Hematopoietic multipotent progenitor cell treated with erythropoietin and hydrocortisone succinate and interleukin-3 and kit ligand, for 17 days (in vitro differentiated cells): Measurements from ENCODE around the gene FOXO3.

Experiments used
- DNase-seq: peaks from one replicate; pipeline ENCODE4 v3.0.0-alpha.2; 2015; ENCODE audit warnings: low spot score

FOXO3 gene

DNA sequence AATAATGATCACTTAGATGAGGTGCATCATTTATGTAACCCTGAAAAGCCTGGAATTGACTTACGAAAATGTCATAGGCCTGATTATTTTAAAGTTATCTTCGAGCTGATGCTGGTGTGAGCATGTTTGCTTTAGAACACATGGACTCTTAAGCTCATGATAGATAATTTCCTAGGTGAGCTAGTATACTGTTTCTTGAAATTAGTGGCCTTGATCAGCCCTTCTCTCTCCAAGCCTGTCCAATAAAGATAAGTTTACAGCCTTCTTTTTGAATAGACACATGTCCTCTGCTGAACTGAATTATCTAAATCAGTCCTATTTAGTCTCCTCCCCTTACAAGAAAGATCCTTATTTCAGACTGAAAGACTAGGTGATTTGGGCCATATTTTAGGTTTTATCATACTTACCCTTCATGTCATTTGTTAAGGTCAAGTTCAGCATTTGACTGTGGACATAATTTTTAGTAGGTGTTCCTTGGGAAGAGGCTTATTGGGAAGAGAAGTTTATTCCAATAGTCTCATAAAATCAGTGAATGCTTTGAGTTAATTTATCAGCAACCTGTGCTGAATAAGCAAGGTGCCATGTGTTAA lies 15.3 kb downstream of the FOXO3 start:
- DNase-seq, result peak; percentile 81

DNA sequence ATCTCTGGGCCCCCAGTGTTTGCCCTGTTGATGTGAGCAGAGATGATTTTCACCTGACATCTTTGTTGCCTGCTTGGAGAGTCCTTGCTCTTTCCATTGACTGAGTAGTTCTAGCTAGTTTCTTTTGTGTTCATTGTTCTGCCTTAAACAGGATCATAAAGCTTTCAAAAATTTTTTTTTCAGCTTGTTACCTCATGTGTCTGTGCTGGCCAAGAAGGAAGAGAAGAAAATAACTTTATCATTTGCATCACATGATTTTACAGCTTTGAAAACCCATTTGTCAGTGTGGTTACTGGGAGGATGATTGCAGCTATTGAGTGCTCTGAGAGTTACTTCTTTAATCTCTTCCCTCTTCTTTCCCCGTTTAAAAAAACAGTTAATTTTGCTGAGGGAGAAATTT lies 16.0 kb downstream of the FOXO3 start:
- peak; percentile 78 for DNase-seq

DNA sequence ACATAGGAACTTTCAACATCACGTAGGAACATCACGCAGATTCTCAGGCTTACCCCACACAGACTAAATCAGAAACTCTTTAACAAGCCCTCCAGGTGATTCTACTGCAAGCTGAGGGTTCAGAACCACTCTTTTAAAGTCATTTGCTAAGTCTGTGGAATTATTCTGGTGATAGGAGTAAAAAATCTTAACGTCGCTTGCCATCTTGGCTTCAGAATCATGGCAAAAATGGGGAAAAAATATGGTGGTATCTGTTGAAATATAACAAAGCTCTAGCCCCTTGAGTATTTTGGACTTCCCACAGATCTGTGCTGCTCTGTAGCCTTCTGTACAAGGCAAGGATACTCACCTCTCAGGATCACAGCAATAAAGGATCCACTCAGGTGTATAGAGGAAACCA lies 17.4 kb downstream of the FOXO3 start:
- DNase-seq, result no peak

DNA sequence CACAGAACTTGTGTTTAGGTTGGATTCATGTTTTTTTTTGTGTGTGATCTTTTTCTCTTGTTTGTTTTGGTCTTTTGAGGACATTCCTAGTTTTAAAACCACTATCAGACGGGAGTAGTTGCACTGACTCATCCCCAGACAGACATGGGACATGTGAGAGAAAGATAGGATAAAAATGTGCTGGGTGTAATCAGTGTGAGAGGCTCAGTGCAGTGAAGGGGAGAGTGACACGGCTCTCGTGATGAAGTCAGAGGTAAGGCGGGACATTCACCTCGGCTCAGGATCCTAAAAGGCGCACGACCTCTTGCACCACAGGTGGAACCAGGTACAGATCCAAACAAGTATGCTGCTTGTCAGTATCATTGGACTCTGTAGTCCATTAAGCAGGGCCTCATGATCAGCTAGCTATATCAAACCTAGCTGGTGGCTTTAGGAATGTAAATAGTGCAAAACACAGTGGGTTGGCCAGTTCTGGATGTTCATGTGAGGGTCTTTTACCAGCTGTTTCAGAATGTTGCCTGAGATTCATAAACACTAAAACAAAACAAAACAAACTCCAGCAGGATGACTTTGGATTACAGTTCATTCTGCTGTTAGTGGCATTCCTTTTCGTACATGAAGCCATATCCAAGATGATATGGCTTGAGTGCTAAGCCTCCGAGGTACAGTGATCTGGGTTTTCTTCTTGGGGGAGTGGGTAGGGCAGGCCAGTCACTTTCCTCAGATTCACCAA lies 18.0 kb downstream of the FOXO3 start:
- peak; percentile 95 for DNase-seq

DNA sequence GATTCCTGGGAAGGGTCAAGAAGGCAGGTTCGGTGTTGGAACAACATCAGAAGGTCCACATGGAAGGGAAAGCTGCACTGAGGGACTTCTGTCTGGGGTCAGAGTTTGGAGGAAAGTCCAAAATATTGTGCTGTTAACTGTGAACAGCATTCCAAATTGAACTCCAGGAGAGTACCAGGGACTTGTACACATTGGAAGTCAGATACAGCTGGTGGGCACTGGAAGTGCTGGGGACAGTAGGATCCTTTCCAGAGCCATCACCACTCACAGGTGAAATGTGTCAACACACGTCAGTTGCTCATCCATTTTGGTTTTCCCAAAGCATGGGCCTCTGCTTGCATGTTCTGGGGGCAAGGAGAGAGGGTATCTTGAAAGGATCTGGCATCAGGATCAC lies 18.6 kb downstream of the FOXO3 start:
- DNase-seq, result peak; percentile 63

DNA sequence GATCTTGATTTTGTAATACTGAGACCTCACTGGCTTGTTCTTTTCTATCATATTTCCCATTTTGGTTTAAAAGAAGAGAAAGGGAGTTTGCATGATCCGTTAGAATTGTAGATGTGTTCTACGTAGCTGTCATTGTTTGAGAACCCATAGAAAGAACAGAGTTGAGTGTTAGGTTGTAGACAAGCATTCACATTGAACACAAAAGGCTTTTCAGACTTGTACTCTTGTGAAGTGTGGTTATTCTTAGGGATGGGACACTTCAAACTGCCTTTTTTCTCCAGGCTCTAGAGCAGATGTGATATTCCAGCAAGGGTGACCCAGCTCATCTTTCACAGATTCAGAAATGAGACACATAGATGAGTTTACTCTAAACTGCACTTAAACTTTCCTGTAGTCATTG lies 19.9 kb downstream of the FOXO3 start:
- no peak for DNase-seq

DNA sequence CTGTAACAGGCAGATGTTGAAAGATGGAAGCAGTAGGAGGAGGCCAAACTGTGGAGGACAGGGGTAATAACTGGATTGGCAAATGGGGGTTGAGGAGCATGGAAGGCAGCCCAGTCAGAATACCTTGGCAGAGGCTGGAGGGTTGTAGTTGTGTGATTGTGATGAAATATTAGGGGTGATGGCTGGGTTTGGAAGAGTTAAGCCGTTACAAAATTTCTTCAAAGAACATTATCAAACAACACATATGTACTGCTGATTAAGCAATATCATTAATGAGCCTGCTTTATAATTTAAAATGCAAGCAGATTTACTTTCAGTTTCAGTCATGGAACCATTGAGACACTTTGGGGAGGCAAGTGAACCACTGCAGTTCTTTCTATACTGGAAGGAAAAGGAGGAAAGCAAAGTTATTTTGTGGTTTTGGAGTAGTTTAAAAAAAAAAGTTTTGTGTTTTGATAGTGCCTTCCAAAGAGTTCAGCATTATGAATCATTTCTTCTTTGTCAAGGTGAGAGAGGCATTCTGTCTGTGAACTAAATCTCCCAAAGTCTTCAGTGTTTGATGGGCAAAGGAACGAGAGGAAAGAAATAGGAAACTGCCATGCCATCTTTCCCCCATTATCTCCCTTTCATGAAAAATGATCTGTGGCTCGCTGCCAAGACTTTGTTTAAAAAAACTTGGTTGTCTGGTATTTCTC lies 20.7 kb downstream of the FOXO3 start:
- DNase-seq, result peak; percentile 88

DNA sequence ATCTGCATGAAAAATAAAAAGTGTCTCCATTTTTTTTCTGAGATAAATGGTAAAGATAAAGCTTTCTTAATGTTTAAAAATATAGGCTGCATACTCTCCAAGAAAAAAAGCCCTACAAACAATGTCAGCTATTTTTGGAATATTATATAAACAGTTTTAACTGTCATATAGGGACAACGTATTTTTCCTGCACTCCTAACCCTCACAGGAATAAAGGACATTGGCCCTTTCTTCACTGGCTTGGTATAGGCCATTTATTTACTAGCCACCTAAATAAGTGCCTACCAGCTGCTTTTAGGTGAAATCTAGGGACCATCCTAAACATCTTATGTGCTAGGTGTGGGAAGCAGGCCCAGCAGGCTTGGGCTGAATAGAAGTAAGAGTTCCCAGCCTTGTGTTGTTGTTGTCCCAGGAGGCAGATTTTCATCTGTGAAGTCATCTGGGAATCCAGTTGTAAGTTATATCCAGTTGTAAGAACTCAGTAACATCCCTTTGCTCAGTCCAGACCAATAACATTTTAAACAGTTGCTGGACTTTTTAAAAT lies 21.3 kb downstream of the FOXO3 start:
- peak; percentile 66 for DNase-seq

DNA sequence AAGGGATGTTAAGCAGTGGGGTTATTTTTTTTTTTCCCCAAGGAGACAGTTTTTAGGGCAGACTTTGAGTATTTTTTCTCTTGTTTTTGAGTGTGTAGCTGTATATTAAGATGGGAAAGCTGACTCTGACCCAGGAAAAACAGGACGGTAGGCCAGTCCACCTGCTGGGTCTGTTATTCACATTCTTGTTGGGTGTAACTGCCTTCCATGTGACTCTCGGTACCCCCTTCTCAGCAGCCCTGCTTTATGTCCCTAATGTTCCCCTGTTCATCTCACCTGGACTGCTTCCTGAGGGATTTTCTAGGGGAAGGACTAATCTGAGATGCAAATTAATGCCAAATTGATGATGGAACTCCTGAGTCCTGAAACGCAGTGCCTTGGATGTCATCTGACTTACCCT lies 21.9 kb downstream of the FOXO3 start:
- DNase-seq, result no peak

DNA sequence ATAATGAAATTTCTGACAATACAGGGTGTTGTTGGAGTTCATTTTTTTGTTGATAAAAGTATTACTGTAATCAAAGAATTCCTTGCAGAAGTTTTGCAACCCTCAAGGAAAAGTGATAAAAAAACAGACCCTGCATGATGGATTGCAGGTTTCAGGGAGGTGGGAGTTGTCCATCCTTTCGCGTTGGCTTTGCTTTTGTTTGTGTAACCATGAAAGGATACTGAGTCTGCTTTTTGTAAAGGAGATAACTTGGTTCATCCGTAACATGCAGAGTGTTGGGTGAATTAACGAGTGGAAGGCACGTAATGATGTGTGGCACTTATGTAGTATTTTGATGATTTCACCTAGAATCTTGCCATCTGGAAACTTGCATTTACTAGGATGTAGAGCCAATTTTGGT lies 23.6 kb downstream of the FOXO3 start:
- no peak for DNase-seq

DNA sequence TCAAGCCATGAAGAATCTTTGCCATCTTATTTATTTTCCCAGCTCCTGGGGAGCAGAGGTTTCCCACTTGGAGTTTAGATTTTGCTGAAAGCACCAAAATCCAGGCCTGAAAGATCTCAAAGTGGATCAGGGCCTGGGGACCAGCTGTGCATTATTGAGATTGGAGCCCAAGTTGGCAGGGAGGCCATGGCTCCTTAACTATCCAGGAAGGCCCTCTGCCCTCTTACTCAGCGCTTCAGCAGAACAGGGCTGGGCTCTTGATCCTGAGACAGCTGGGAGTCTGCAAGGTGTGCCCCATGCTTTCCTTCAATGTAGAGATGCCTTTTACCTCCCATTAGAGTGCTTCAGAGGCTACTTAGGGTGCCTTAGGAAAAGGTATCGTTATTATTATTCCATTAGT lies 24.6 kb downstream of the FOXO3 start:
- peak; percentile 56 for DNase-seq

DNA sequence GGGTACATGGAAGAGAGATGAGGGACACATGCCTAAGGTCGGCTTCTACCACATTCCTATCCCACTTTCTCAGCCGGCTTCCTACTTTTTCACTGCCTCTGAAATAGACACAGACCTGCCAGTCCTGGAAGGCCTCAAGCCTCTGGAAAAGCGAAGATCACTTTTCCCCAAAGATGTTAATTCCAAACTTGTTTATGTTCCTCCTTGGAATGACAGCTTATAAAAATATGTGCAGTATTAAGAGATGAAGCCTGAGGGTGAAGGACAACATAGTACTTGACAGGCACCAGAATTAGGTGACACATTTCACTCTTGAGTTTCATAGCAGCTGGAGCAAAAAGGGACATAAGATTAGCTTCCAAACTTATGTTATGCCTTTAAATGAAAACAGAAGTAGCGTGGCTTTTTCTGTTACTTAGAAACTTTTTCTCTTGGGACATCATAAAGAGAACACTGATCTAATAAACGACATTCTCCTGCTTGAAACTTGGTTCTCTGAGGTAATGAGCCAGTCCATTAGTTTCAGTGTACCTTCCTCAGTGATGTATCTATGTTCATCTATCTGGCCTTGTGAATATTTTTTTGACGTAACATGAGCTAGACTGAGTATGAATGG lies 25.3 kb downstream of the FOXO3 start:
- no peak for DNase-seq

DNA sequence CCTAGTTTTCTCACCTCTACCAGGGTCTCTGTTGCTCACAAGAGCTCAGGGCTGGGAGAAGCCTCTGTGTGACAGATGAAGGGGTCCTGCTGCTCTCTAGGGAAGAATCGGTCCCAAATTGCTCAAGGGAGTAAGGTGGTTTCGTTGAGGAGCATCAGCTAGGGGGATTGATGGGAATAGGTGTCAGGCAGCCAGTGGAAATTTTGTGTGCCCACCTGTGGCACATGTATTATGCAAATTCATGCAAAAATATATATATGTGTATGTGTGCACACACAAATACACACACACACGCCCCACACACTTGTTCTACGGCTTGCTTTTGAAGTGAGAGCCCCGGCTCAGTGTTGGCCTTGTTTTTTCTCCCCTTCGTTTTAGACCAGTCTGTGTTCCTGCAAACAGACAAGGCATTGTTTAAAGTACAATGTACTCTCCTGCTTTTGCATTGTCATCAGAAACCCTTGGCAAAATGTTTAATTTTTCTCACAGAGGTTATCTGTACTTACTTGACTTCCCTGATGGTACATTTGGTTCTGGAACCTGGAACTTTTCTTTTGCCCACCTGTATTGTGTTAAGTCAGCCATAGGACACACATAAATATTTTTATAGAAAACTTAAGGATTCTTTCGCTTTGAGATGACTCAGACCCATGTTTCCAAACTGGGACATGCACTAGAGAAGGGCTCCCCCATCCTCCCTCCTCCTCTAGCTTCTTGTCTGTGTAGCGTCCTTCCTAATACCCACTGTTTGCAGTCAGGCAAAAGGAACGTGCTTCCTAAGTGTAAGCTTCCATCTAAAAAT lies 26.7 kb downstream of the FOXO3 start:
- DNase-seq, result no peak

DNA sequence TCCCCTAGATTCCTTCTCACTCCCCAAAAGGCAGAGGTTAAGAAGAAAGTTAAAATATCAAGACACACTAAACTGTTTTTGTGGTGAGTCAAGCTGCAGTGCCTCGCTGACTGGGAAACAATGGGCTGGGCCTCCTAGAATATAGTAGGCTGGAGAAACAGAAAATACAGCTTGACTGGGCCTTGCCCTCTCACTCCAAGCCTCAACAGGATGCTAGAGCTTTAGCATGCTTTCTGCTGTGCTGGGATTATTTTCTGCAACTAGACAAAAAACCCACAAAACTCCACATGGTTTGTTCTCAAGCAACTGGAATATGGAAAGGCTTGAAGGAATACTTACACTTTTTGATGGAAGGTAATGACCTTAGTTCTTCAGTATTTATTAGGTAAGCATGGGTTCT lies 27.9 kb downstream of the FOXO3 start:
- no peak for DNase-seq

DNA sequence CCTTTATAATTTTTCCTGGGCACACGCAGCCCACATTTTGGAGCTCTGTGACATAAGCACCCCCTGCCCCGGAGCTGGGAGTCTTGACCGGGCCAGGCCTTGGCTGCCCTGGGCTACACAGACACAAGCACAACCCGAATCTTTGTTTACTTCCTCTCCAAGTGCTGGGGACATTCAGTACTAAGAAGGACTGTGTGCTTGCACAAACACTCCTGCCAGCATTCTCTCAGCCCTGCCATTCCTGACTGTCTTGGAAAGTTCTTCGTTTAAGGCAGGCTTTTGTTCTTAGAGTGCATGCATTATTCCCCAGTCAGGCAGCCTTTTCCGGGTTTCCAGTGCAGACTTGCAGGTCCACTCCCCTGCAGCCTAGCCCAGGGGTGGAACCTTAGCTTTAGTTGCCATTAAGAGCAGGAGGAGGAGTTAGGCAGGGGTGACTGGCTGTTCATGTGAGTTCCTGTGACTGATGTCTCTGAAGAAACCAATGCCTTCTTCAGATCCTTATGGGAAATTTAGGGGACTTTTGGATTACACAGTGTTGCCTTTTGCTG lies 28.6 kb downstream of the FOXO3 start:
- peak; percentile 78 for DNase-seq

DNA sequence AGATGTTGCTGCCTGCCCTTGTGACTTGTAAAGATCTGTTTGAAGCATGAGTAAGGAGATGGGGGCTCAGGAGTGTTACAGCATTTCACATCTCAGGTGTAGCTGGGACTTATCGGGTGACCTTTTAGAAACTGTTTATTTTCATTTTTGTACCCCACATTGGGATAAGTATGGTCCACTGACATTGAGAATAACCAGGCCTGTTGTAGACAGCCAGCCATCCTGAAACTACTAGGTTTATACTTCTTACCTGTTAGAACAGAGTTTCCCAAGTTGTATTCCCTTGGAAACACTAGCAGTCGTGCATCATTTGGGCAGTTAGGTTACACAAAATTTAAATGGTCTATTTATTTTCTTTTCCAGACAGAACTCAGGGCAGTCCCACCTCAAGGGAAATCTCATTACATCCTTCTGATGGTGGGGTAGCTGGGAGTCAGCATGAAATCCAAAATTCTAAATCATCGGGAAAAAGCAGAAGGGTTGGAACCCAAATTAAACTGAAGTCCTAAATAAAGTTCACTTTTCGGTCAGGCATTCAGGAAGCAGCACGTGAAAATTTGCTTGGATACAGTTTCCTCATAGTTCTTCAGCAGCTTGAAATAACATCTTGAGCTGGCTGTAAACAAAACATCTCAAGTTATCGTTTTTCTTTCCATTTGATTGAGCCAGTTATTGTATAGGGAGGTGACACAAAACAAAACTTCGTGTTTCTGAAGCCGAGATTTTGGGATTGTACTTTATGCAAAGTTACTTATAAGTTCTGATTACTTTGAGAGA lies 30.5 kb downstream of the FOXO3 start:
- no peak for DNase-seq

DNA sequence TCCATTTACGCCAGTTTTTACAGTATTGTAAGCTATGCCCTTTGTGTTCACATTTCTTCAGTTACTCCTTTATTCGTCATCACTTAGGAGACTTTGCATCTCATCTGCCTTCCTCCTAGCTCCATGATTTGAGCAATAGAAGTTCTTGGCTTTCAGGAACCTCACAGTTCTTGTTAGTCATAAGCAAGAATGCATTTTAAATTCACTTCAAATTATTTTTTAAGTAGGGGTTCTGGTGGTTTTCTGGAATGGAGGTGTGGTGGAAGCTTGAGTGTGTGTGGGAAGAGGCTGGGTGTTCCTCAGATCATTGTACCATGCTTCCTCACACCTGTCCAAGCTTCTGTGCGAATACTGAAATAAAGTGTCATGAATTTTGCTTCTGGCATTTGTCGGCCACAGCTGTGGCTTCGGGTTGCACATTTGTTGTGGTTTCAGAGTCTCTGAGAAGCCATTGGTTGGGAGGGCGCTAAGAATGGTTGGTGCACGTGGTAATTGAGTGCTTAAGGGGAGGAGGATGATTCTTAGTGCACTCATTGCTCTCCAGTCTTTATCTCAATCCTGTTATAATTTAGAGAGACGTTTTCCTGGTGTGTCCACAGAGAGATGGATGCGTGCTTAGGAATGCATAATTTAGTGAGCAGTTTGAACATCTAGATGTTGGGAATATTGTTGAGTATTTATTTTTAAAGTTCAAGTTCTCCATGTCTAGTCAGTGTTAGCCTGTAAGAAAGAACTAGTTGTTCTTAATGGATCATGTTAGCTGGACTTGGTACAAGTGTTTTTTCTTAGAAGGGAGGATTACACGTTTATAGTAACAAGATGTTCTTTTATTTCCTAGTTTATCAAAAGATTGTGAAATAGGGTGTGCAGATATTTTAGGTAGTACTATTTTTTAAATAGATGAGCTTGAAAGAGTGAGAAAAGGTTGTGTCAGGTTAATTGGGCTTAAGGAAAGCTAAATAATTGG lies 31.9 kb downstream of the FOXO3 start:
- no peak for DNase-seq

DNA sequence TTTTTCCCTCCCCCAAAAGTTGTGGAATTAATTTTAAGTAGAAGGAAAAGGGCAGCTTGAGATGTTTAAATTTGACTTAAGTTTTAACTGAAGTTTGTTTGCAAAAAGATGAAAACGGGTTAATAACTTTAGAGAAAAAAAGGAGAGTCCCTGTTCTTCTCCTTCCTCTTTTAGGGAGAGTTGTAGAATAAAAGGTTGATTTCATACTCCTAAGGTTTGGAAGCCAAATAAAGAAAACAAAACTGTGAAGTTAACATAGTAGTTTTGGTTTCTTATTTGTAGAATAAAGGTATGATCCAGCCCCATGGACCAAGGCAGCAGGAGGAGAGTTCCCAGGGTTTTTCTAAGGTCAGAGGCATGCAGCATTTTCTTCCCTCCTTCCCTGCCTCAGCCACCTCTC lies 33.4 kb downstream of the FOXO3 start:
- no peak for DNase-seq

DNA sequence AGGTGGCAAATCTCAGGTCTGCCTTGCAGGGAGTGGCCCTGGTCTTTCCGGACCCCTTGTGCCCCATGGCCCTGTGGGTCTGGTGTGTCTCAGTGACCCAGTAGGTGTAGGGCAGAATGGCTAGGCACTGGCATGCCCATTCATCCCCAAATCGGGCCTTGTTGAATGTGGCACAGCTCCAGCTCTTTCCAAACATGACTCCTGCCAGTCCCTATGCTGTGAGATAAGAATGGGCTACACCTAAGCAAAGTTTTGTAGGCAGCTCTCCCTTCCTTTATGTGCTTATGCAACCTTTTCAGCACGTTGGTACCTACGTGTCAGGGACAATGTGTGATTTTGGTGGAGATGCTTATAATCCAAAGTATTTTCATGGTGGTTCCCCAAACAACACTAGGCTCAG lies 33.9 kb downstream of the FOXO3 start:
- DNase-seq, result peak; percentile 79

DNA sequence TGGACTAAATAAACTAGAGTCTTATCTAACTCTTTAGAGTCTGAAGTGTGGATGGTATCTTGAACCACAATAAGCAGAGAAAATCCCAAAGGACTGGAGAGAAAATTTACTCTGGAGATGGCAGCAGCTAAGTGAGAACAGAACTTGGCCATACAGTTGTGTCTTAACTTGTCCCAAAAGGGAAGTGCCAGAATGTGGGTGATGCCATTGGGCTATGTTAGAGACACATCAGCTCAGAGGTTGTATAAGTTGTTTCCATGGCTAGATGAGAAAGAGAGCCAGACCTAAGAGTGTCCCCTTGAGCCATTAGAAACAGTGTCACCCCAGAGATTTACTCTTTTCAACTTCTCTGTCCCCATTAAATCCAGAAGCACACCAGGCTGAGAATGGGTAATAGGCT lies 36.2 kb downstream of the FOXO3 start:
- peak; percentile 66 for DNase-seq
